NCI-H82 (cell line): ENCODE measurements around the gene TRIP6.

Experiments used
- DNase-seq: peaks from one replicate; lab custom pipeline; 2025; lab: John Stamatoyannopoulos, UW

TRIP6 gene

DNA sequence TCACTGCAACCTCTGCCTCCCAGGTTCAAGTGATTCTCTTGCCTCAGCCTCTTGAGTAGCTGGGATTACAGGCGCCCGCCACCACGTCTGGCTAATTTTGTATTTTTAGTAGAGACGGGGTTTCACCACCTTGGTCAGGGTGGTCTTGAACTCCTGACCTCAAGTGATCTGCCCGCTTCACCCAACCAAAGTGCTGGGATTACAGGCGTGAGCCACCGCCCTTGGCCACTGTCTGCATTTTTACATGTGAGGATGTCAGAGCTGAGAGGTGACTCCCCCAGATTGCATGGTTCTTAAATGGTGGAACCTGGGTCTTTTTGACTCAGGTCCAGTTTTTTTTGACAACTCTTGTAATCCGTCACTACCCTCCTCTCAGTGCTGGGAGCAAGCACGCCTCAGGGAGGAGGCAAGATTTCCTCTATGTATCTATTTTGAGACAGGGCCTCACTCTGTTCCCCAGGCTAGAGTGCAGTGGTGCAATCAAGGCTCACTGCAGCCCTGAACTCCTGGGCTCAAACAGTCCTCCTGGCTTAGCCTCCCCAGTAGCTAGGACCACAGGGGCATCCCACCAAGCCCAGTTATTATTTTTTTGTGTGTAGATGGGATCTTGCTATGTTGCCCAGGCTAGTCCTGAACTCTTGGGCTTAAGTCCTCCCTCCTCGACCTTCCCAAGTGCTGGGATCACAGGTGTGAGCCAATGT is 6.6 kb downstream of the TRIP6 start:
- DNase-seq, result no peak

DNA sequence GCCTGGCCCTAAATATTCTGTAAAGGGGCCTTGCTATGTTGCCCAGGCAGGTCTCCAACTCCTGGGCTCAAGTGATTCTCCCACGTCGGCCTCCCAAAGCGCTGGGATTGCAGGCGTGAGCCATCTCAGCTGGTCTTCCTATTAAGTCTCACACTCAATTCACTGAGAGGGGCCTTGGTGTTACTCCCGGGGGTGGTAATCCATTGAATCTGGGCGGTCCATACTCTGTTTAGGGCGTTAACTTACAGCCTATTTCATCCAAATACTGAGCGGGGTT is 7.1 kb downstream of the TRIP6 start:
- peak; percentile 57 for DNase-seq

- DNase-seq, result peak; percentile 99
Measured at GRCh38 chr7:100874577-100875355, 7.6 kb downstream of the TRIP6 start, which contains the start of gene SRRT. Gene SRRT (plus strand): TSS chr7:100875103. CDS start chr7:100875591, 488 bp downstream.

DNA sequence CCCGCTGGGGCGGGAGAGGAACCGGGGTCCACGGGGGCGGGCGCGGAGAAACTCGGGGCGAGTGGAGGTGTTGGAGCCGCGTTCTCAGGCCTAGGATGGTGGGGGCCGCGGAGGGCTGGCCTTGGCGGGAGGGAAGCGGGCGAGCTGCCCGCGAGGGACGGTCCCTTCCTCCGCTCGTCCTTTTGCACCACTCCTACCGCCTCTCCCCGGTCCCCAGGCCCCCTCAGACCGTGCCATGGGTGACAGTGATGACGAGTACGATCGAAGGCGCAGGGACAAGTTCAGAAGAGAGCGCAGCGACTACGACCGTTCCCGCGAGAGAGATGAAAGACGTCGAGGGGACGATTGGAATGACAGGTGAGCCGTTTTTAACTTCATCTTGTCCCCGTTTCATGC is 8.2 kb downstream of the TRIP6 start:
- peak; percentile 45 for DNase-seq

- no peak for DNase-seq
Measured at GRCh38 chr7:100878013-100878412, 10.8 kb downstream of the TRIP6 start.

- no peak for DNase-seq
Measured at GRCh38 chr7:100878685-100879084, 11.5 kb downstream of the TRIP6 start.

DNA sequence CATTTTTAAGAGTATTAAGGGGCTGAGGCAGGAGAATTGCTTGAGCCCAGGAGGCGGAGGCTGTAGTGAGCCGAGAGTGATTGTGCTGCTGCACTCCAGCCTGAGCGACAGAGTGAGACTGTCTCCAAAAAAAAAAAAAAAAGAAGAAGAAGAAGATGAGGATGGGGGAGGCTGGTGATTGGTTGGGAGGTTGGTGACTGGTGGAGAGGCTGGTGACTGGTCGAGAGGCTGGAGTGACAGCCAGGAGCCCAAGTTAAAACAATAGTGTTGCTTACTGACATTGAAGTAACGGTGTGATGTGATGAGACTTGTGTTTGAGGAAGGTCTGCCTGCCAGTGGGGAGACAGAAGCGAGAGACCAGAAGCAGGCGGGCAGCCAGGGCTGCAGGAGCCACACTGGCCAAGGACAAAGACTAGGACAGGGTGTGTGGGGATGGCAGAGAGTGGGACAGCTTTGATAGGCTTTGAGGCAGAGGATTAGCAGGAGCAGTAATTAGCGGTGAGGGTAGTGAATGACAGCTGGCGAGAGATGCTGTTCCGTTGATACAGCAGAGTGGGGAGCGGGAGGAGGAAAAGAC is 12.6 kb downstream of the TRIP6 start:
- DNase-seq, result peak; percentile 97

- no peak for DNase-seq
Measured at GRCh38 chr7:100880645-100881044, 13.5 kb downstream of the TRIP6 start.

DNA sequence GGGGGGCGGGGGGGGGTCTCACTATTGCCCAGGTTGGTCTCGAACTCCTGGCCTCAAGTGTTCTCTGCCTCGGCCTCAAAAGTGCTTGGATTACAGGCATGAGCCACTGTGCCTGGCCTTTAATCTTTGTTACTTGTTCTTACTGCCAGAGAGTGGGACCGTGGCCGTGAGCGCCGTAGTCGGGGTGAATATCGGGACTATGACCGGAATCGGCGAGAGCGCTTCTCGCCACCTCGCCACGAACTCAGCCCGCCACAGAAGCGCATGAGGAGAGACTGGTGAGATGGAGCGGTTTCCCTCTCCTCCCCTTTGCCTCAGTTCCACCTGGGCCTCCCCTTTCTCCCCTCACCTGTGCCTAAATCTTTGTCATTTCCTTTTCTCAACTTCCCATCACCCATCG is 13.9 kb downstream of the TRIP6 start:
- no peak for DNase-seq

GRCh38 chr7:100882201-100882600 is 15.0 kb downstream of the TRIP6 start:
- no peak for DNase-seq

DNA sequence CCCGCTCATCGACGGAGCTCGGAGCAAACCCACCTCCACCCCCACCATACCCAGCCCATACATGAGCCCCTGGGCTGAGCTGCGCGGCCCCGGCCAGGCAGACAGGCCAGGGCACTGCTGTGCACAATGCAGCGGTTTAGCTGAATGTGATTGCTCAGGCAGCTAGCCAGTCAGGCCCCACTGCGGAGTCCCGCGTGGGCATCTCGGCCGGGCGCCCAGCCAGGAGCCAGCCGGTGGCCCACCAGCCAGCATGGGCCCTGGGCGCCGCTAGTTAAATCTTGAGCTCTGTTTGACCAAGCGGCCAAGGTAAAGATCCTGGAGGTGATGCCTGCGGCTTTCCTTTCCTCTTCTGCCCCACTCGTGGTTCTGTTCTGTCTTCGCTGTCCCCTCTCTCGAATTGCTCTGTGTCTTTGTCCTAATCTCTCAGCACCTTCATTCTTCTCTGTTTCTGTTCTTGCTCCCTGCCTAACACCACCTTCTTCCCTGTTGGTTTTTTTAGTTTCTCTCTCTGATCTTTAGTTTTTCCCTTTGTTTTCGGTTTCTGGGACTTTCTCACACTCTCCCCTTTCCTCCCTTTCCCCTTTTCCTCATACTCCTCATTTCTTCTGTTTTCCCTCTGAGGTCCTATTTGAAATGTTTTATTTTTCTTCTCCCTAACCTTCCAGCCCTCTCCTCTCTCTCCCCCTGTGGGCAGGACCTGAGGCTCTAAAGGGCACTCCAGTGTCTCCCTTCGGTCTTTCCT is 15.8 kb downstream of the TRIP6 start:
- DNase-seq, result no peak

DNA sequence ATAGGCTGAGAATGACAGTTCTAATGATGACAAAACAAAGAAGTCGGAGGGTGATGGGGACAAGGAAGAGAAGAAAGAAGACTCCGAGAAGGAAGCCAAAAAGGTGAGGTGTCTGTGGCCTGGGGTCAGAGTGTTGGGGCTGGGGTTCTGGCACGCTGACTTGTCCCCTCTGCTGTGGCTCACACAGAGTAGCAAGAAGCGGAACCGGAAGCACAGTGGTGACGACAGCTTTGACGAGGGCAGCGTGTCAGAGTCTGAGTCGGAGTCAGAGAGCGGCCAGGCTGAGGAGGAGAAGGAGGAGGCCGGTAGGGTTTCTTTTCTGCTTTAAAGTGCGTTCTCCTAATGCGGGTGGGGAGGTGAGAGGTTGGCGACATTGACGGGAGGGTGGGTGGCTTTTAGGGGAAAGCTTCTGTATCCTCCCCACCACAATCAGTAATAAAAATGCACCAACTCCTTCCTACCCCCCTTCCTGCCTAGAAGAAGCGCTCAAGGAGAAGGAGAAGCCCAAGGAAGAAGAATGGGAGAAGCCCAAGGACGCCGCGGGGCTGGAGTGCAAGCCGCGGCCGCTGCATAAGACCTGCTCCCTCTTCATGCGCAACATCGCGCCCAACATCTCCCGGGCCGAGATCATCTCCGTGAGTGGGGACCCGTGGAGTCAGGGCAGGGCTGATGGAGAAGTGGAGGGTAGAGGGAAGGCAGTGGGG is 17.7 kb downstream of the TRIP6 start:
- no peak for DNase-seq

DNA sequence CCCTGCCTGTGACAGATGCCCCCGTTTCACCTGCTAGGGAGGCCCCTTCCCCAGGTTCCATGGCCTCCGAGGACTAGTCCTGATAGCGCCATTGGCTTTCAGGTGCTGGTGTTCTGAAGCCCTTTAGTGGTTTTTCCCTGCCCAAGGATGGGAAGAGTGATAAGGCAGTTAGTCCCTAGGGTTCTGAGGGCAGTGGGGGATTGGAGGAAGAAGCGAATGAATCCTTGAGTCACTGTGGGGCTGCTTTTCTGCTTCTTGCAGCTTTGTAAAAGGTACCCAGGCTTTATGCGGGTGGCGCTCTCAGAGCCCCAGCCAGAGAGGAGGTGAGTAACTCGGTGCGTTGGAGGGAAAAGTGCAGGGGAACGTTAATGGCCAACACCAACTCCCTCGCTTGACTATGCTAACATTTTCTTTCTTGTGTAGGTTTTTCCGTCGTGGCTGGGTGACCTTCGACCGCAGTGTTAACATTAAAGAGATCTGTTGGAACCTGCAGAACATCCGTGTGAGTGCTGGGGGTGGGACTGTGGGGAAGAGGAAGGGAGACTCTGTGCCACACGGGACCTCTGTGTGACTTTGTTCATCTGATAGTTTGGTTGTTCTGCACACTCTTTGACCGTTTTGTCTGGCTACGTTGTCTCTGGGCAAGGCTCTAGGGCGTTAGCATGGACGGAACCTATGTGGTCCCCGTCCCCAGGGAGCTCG is 18.4 kb downstream of the TRIP6 start:
- no peak for DNase-seq

- no peak for DNase-seq
Measured at GRCh38 chr7:100886142-100886935, 19.2 kb downstream of the TRIP6 start.

- DNase-seq, result no peak
Measured at GRCh38 chr7:100886936-100887515, 19.8 kb downstream of the TRIP6 start.

DNA sequence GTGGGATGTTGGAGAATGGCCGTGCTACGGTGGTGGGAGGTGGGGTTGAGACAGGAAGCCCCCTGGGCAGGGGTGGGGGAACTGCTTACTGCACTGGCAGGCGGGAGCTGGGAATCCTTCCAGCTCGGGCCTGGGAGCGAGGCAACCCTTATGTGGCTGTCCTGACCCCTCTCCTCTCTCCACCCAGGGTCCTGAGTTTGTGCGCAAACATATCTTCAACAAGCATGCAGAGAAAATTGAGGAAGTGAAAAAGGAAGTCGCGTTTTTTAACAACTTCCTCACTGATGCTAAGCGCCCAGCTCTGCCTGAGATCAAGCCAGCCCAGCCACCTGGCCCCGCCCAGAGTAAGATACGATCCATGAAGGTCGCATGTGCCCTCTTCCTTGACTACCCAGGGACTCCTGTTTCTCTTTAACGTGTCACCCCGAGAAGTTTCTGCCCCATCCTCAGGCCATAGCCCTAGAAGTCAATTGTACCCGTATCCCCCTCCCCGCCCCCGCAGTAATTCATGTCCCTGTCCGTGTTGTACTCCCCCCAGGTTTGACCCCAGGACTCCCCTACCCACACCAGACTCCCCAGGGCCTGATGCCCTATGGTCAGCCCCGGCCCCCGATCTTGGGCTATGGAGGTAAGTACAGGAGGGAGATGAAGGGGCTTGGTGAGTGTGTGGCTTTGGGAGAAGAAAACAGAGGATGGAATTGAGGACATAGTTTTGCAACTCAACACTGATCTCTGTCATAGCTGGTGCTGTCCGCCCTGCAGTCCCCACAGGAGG is 20.5 kb downstream of the TRIP6 start:
- DNase-seq, result no peak

GRCh38 chr7:100888291-100888987 is 21.3 kb downstream of the TRIP6 start:
- no peak for DNase-seq

GRCh38 chr7:100888988-100889750 is 22.0 kb downstream of the TRIP6 start, which contains the start of gene UFSP1:
Gene UFSP1 (minus strand): TSS chr7:100889715. CDS start chr7:100889271, 444 bp downstream.
- no peak for DNase-seq
